Keratinocyte (primary cell): ENCODE data around the gene ROCK1. TPM values are rescaled to one million over a fixed set of nuclear protein-coding genes. Genes with fewer than 3 reads are reported as not detected.

Source experiments
- DNase-seq: peaks from one replicate; pipeline ENCODE4 v3.0.0-alpha.2; 2011; ENCODE audit warnings: low read depth, missing footprints, low spot score
- FAIRE-seq: peaks from 2 replicates; lab custom pipeline; 2011; peaks lifted over from hg19 to GRCh38; lab: Jason Lieb, UNC
- H2AFZ ChIP-seq: 2 replicates; pipeline ENCODE4 v1.6.0; 2012; ENCODE audit warnings: low read length, control low read depth, inconsistent platforms; ENCODE audit not compliant: control insufficient read depth
- H3K27ac ChIP-seq: 2 replicates; pipeline ENCODE4 v1.5.1; 2011; ENCODE audit warnings: low read length; ENCODE audit not compliant: control insufficient read depth, insufficient read depth
- H3K27me3 ChIP-seq: 3 replicates; pipeline ENCODE4 v1.6.0; 2011; ENCODE audit warnings: low read length; ENCODE audit not compliant: control insufficient read depth, insufficient read depth; ENCODE audit errors: extremely low read depth
- H3K36me3 ChIP-seq, 2 experiments: 2 replicates in 1 of 2; 3 replicates in 1 of 2; pipeline ENCODE4 v1.5.1; 2011; ENCODE audit warnings: low read length in 2 of 2, mild to moderate bottlenecking in 1 of 2; ENCODE audit not compliant: control insufficient read depth in 2 of 2, insufficient read depth in 2 of 2; ENCODE audit errors: extremely low read depth in 1 of 2
- H3K4me1 ChIP-seq: 3 replicates; pipeline ENCODE4 v1.5.1; 2011; ENCODE audit warnings: low read length; ENCODE audit not compliant: control insufficient read depth, insufficient read depth; ENCODE audit errors: extremely low read depth
- H3K4me2 ChIP-seq: 3 replicates; pipeline ENCODE4 v1.6.0; 2011; ENCODE audit warnings: low read depth, low read length; ENCODE audit not compliant: control insufficient read depth, insufficient read depth; ENCODE audit errors: extremely low read depth
- H3K4me3 ChIP-seq, 3 experiments: fragments of 200-600 bp in 1 of 3; sonication (generic) in 1 of 3; 2 replicates in 2 of 3; 3 replicates in 1 of 3; pipeline ENCODE4 v1.5.1; 2011 to 2016; ENCODE audit warnings: low read length in 3 of 3, mild to moderate bottlenecking in 3 of 3, control low read depth in 2 of 3, inconsistent platforms in 1 of 3, low read depth in 1 of 3, mixed read lengths in 1 of 3, mixed run types in 1 of 3, moderate library complexity in 1 of 3; ENCODE audit not compliant: control insufficient read depth in 2 of 3, insufficient read depth in 2 of 3; ENCODE audit errors: extremely low read depth in 1 of 3
- H3K79me2 ChIP-seq: 2 replicates; pipeline ENCODE4 v1.6.0; 2012; ENCODE audit warnings: low read length; ENCODE audit not compliant: control insufficient read depth, insufficient read depth
- H3K9ac ChIP-seq: 3 replicates; pipeline ENCODE4 v1.6.0; 2011; ENCODE audit warnings: low read length; ENCODE audit not compliant: control insufficient read depth, insufficient read depth; ENCODE audit errors: extremely low read depth
- H3K9me1 ChIP-seq: 3 replicates; pipeline ENCODE4 v1.6.0; 2011; ENCODE audit warnings: low read length; ENCODE audit not compliant: control insufficient read depth, insufficient read depth; ENCODE audit errors: extremely low read depth
- H3K9me3 ChIP-seq: 2 replicates; pipeline ENCODE4 v1.5.1; 2012; ENCODE audit warnings: low read depth, low read length; ENCODE audit not compliant: control insufficient read depth
- H4K20me1 ChIP-seq: 3 replicates; pipeline ENCODE4 v1.6.0; 2011; ENCODE audit warnings: low read length; ENCODE audit not compliant: control insufficient read depth, insufficient read depth; ENCODE audit errors: extremely low read depth
- EZH2 ChIP-seq: IDR thresholded peaks from one replicate; pipeline ENCODE4 v1.6.1; 2012; ENCODE audit warnings: inconsistent platforms, mild to moderate bottlenecking, low read length, moderate library complexity
- dilution Hi-C: fragments of 300-500 bp; cut with MboI; formaldehyde crosslinking; loops from one replicate; pipeline ENCODE4 v1.7.0; 2020; ENCODE audit warnings: low sequenced_read_pairs; ENCODE audit not compliant: extremely low pct_ligation_motif_present
- polyA plus RNA-seq, 5 experiments: library from polyadenylated mRNA; depleted of rRNA in 3 of 5; stranded (reverse) in 3 of 5; stranded (forward) in 1 of 5; unstranded in 1 of 5; fragments of >200 nt; gene quantifications; 1 replicate in 1 of 5; 2 replicates in 3 of 5; 3 replicates in 1 of 5; pipeline versions ENCODE4 v1.2.1 to v1.2.3, GENCODE V29; 2011 to 2012; ENCODE audit warnings: missing spikeins in 2 of 5, low read depth in 1 of 5, low replicate concordance in 1 of 5
- TF ChIP-seq, protein P1 (sequence below), 3 experiments: IDR thresholded peaks in 1 of 3; conservative IDR thresholded peaks in 1 of 3; optimal IDR thresholded peaks in 1 of 3; 2 replicates in 2 of 3; 3 replicates in 1 of 3; pipeline versions ENCODE3 to v1.5.1; 2011; ENCODE audit warnings: low read length in 3 of 3, mild to moderate bottlenecking in 3 of 3, moderate library complexity in 2 of 3, control low read depth in 1 of 3, inconsistent platforms in 1 of 3; ENCODE audit not compliant: insufficient read depth in 2 of 3; ENCODE audit errors: extremely low read depth in 1 of 3

The ROCK1 gene
- polyA plus RNA-seq, 1 donor (not counting 4 experiments of a cell fraction or from before 2014, with no cell fraction given), result 25.9 TPM

DNA sequence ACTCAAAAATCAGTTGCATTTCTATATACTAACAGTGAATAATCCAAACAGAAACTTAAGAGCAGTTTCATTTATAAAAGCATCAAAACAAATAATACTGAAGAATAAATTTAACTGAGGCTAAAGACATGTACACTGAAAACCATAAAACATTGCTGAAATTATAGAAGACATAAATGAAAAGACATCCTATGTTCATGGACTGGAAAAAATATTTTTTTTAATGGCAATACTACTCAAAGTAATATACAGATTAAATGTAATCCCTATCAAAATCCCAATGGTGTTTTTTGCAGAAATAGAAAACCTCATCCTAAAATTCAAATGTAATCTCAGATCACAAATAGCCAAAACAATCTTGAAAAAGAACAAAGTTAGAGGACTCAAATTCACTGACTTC lies 28.6 kb downstream of the ROCK1 start:
- dilution Hi-C loops, result no loop called here
- Histone ChIP-seq H3K79me2 (peaks cover 99% of the 10 kb centered on the region), H3K27me3 (no peaks in the 10 kb centered on the region), H3K4me1 (no peaks in the 10 kb centered on the region), H4K20me1 (peaks cover 21% of the 10 kb centered on the region), H3K4me3 (no peak overlapping the region), H3K9ac (no peak overlapping the region), H3K4me2 (no peak overlapping the region), H3K27ac (no peak overlapping the region), H3K36me3 (no peaks in the 10 kb centered on the region), H2AFZ (no peak overlapping the region), H3K9me1 (no peaks in the 10 kb centered on the region), H3K9me3 (no peaks in the 10 kb centered on the region)
- TF ChIP-seq EZH2, result no peak
- TF ChIP-seq, protein P1, sequence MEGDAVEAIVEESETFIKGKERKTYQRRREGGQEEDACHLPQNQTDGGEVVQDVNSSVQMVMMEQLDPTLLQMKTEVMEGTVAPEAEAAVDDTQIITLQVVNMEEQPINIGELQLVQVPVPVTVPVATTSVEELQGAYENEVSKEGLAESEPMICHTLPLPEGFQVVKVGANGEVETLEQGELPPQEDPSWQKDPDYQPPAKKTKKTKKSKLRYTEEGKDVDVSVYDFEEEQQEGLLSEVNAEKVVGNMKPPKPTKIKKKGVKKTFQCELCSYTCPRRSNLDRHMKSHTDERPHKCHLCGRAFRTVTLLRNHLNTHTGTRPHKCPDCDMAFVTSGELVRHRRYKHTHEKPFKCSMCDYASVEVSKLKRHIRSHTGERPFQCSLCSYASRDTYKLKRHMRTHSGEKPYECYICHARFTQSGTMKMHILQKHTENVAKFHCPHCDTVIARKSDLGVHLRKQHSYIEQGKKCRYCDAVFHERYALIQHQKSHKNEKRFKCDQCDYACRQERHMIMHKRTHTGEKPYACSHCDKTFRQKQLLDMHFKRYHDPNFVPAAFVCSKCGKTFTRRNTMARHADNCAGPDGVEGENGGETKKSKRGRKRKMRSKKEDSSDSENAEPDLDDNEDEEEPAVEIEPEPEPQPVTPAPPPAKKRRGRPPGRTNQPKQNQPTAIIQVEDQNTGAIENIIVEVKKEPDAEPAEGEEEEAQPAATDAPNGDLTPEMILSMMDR (optimal IDR thresholded peaks at IDR 0.05 in 1 of 3, IDR thresholded peaks at IDR 0.05 in 1 of 3, conservative IDR thresholded peaks at IDR 0.05 in 1 of 3; ENCODE audit: extremely low read depth in 1 of 3, insufficient read depth in 2 of 3, low read length in 3 of 3), result no peak
- DNase-seq (no peak), FAIRE-seq (no peak)

DNA sequence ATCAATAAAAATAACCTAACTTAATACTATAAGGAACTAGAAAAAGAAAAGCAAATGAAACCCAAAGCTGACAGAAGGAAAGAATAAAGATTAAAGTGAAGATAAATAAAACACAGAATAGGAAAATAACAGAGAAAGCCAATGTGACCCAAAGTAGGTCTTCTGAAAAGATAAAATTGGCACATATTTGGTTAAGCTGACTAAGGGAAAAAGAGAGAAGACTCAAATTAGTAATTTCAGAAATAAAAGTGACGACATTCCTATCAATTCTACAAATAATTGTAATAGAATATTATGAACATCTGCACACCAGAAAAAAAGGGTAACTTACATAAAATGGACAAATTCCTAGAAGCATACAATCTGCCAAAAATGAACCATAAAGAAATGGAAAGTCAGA lies 30.2 kb downstream of the ROCK1 start:
- DNase-seq, result no peak
- FAIRE-seq, result no peak
- Histone ChIP-seq H3K9me1 (no peaks in the 10 kb centered on the region), H3K4me3 (no peak overlapping the region), H3K27ac (no peak overlapping the region), H3K27me3 (no peaks in the 10 kb centered on the region), H3K79me2 (peaks cover 96% of the 10 kb centered on the region), H2AFZ (no peak overlapping the region), H4K20me1 (peaks cover 15% of the 10 kb centered on the region), H3K4me2 (no peak overlapping the region), H3K36me3 (no peaks in the 10 kb centered on the region), H3K9me3 (no peaks in the 10 kb centered on the region), H3K4me1 (no peaks in the 10 kb centered on the region), H3K9ac (no peak overlapping the region)
- TF ChIP-seq, protein P1 (optimal IDR thresholded peaks at IDR 0.05 in 1 of 3, IDR thresholded peaks at IDR 0.05 in 1 of 3, conservative IDR thresholded peaks at IDR 0.05 in 1 of 3; ENCODE audit: extremely low read depth in 1 of 3, insufficient read depth in 2 of 3, low read length in 3 of 3), result no peak
- no peak for TF ChIP-seq EZH2
- dilution Hi-C loops, result no loop called here
